GM12878 (cell line): ENCODE measurements around the gene MRGPRX3. TPM values are rescaled to one million over a fixed set of nuclear protein-coding genes. Genes with fewer than 3 reads are reported as not detected.

ENCODE experiments used
- ATAC-seq: fragments of 200-7000 bp; cut with Tn5 transposase; 3 replicates; pipeline ENCODE4 v1.9.1; 2020; ENCODE audit warnings: mild to moderate bottlenecking, moderate library complexity
- BruUV-seq: library from RNA; stranded (reverse); fragments of 400-500 nt; replicated peaks from 2 replicates; lab custom pipeline; 2021; lab: Mats Ljungman, UMichigan
- CTCF ChIA-PET: fragments of 300-600 bp; sonication (Branson Sonifier 250); formaldehyde crosslinking; extraction: SDS; loops from one replicate; lab custom pipeline; 2021; ENCODE audit warnings: inconsistent platforms; lab: Yijun Ruan, JAX
- POLR2A ChIA-PET: fragments of 350-600 bp; formaldehyde crosslinking; extraction: SDS; loops from one replicate; lab custom pipeline; 2021; ENCODE audit warnings: inconsistent platforms; lab: Charles Lee
- RAD21 ChIA-PET: fragments of 300-600 bp; sonication (Branson Sonifier 250); formaldehyde crosslinking; loops from one replicate; lab custom pipeline; 2023; ENCODE audit warnings: antibody characterized with exemption; ENCODE audit not compliant: unreplicated experiment; lab: Charles Lee
- SMC1A ChIA-PET: fragments of 300-600 bp; sonication (Branson Sonifier 250); formaldehyde crosslinking; loops from one replicate; lab custom pipeline; 2023; ENCODE audit not compliant: unreplicated experiment, uncharacterized antibody; lab: Charles Lee
- DNase-seq: peaks from one replicate; pipeline ENCODE4 v3.0.0-alpha.2; 2011; ENCODE audit warnings: low read depth, low spot score
- FAIRE-seq: peaks from 3 replicates; lab custom pipeline; 2011; peaks lifted over from hg19 to GRCh38; lab: Jason Lieb, UNC
- H2AFZ ChIP-seq: 2 replicates; pipeline ENCODE4 v1.6.0; 2011; ENCODE audit warnings: low read depth, low read length, control low read depth; ENCODE audit not compliant: control insufficient read depth
- H3K27ac ChIP-seq: 2 replicates; pipeline ENCODE4 v1.5.1; 2011; ENCODE audit warnings: control low read depth; ENCODE audit not compliant: control insufficient read depth, insufficient read depth
- H3K27me3 ChIP-seq, 2 experiments: replicated peaks in 1 of 2; 2 replicates each; pipeline versions ENCODE4 v1.6.0 to v1.6.1; 2011; ENCODE audit warnings: low read length in 1 of 2; ENCODE audit not compliant: control insufficient read depth in 2 of 2, insufficient read depth in 2 of 2
- H3K36me3 ChIP-seq, 2 experiments: 2 replicates each; pipeline ENCODE4 v1.5.1; 2011; ENCODE audit warnings: low read length in 1 of 2; ENCODE audit not compliant: control insufficient read depth in 2 of 2, insufficient read depth in 2 of 2
- H3K4me1 ChIP-seq: 2 replicates; pipeline ENCODE4 v1.6.1; 2011; ENCODE audit warnings: mild to moderate bottlenecking, low read length, moderate library complexity, mixed read lengths; ENCODE audit not compliant: control insufficient read depth, insufficient read depth
- H3K4me2 ChIP-seq: 2 replicates; pipeline ENCODE4 v1.6.0; 2011; ENCODE audit warnings: control low read depth; ENCODE audit not compliant: control insufficient read depth, insufficient read depth
- H3K4me3 ChIP-seq: fragments of 200-600 bp; sonication (generic); 2 replicates; pipeline ENCODE4 v1.5.1; 2016
- H3K79me2 ChIP-seq: 2 replicates; pipeline ENCODE4 v1.6.0; 2011; ENCODE audit warnings: low read length; ENCODE audit not compliant: control insufficient read depth, insufficient read depth
- H3K9ac ChIP-seq: 2 replicates; pipeline ENCODE4 v1.8.0; 2011; ENCODE audit warnings: low read length, control low read depth, mixed read lengths; ENCODE audit not compliant: control insufficient read depth, insufficient read depth
- H3K9me3 ChIP-seq: replicated peaks from 3 replicates; pipeline ENCODE4 v1.5.1; 2011; ENCODE audit warnings: mild to moderate bottlenecking, low read length; ENCODE audit not compliant: control insufficient read depth, insufficient read depth
- H4K20me1 ChIP-seq: 2 replicates; pipeline ENCODE4 v1.6.0; 2011; ENCODE audit not compliant: control insufficient read depth, insufficient read depth
- RELA ChIP-seq: fragments of 450-650 bp; IDR thresholded peaks from 2 replicates; pipeline ENCODE4 v1.8.0; 2014; ENCODE audit warnings: borderline replicate concordance; ENCODE audit not compliant: partially characterized antibody
- WGBS: methylation state at CpG from one replicate; pipeline ENCODE4 v1.1.6; 2016; ENCODE audit warnings: low lambda C conversion rate; ENCODE audit not compliant: insufficient replicate concordance, insufficient coverage; ENCODE audit errors: missing lambda C conversion rate; 5-methylcytosine and 5-hydroxymethylcytosine counted together
- in situ Hi-C: fragments of 300-500 bp; cut with MboI; formaldehyde crosslinking; loops from 9 replicates; pipeline ENCODE4 v1.14.3; 2018; ENCODE audit warnings: mixed read lengths
- intact Hi-C: fragments of 100-400 bp; cut with micrococcal nuclease; formaldehyde crosslinking; loops from one replicate; pipeline ENCODE4 v1.14.2; 2022; ENCODE audit not compliant: unreplicated experiment
- polyA plus RNA-seq, 11 experiments: library from polyadenylated mRNA; depleted of rRNA in 4 of 11; unstranded in 6 of 11; stranded (reverse) in 5 of 11; fragments of >200 nt; fragmentation: Nextera tagmentation in 4 of 11; fragmentation: Illumina TruSeq in 1 of 11; extraction: Ambion mirVana in 4 of 11; extraction: Trizol in 1 of 11; gene quantifications; 1 replicate in 1 of 11; 2 replicates in 10 of 11; pipeline versions ENCODE4 v1.2.1 to v1.2.3, GENCODE V29; 2011 to 2016; ENCODE audit warnings: inconsistent platforms in 2 of 11, missing spikeins in 2 of 11, low read depth in 1 of 11
- total RNA-seq, 4 experiments: library from RNA; depleted of rRNA in 3 of 4; stranded (reverse); fragments of >200 nt in 3 of 4; fragmentation: Illumina TruSeq in 1 of 4; extraction: Trizol in 1 of 4; gene quantifications; 2 replicates each; pipeline versions ENCODE4 v1.2.1 to v1.2.3, GENCODE V29; 2013 to 2021
- TF ChIP-seq, protein P1 (sequence below): fragments of 450-650 bp; IDR thresholded peaks from 2 replicates; pipeline ENCODE4 v1.6.1; 2016; ENCODE audit warnings: mild to moderate bottlenecking

MRGPRX3 gene
- total and polyA plus RNA-seq, 10 of the 15 experiments (the other 5 are each of a cell fraction or from before 2014, with no cell fraction given): not detected

DNA sequence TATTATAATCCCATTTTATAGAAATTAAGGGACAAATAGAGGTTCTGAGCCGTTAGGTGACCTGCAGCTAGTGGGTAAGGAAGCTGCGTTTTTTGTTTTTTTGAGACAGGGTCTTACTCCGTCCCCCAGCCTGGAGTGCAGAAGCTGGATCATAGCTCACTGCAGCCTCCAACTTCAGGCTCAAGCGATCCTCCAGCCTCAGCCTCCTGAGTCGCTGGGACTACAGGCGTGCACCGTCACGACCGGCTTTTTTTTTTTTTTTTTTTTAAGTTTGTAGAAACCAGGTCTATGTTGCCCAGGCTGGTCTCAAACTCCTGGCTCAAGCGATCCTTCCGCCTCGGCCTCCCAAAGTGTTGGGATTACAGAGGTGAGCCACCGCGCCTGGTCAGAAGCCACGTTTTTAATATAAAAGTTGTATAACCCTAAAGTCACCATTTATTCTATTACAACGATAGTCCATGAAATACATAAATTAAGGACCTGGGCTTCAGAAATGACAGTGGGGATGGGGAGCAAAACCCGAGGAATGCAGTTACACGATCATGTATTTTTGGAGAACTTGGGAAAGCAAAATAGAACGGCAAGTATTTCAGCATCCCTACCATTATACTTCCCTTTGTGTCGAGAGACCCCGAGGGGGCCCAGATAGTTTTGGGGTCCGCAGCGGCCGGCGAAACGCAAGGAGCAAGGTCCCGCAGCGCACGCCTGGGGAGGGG, 27.1 kb upstream of the MRGPRX3 start:
- intact Hi-C loops (no loop called here), in situ Hi-C loops (no loop called here)
- Histone ChIP-seq H3K9me3 (no peaks in the 10 kb centered on the region; the same call in 2 of the 3 replicates), H4K20me1 (no peaks in the 10 kb centered on the region), H3K9ac (peak overlapping the region; percentile 96), H3K4me1 (peaks cover 4% of the 10 kb centered on the region; the same call in 1 of the 2 replicates), H3K79me2 (peaks cover 20% of the 10 kb centered on the region), H3K4me2 (peak overlapping the region; percentile 82), H3K27ac (peak overlapping the region; percentile 68), H3K4me3 (peak overlapping the region; percentile 92)
- POLR2A ChIA-PET: interaction anchor here (0.6 to 0.9 kb wide), 3 partner anchors 30 to 92 kb away, joined by 3 read pairs; partner anchors contain the start of gene SERGEF
- ATAC-seq (no peak; the same call in 2 of the 3 replicates), DNase-seq (no peak), FAIRE-seq (no peak)
- CTCF ChIA-PET: interaction anchor here (0.7 to 6.4 kb wide), 16 partner anchors 9 to 626 kb away, joined by 3 to 59 read pairs (median 4); no protein-coding TSS in a partner anchor
- SMC1A ChIA-PET: interaction anchor here (1.1 to 3.3 kb wide), 9 partner anchors 10 to 264 kb away, joined by 3 to 23 read pairs (median 5); no protein-coding TSS in a partner anchor
- WGBS: 20% methylated on average over 29 of the region's 29 CpGs
- BruUV-seq: TSS peak; percentile 61
- RAD21 ChIA-PET: interaction anchor here (1.0 to 3.1 kb wide), 7 partner anchors 10 to 114 kb away, joined by 3 to 12 read pairs (median 5); no protein-coding TSS in a partner anchor
- no peak for TF ChIP-seq RELA
- TF ChIP-seq, protein P1, sequence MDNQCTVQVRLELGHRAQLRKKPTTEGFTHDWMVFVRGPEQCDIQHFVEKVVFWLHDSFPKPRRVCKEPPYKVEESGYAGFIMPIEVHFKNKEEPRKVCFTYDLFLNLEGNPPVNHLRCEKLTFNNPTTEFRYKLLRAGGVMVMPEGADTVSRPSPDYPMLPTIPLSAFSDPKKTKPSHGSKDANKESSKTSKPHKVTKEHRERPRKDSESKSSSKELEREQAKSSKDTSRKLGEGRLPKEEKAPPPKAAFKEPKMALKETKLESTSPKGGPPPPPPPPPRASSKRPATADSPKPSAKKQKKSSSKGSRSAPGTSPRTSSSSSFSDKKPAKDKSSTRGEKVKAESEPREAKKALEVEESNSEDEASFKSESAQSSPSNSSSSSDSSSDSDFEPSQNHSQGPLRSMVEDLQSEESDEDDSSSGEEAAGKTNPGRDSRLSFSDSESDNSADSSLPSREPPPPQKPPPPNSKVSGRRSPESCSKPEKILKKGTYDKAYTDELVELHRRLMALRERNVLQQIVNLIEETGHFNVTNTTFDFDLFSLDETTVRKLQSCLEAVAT: peak; percentile 32; the same call in 1 of the 2 replicates
- TF ChIP-seq, all 136 proteins: peak for 1
- Histone ChIP-seq H3K36me3 (peaks cover 0 to 10% of the 10 kb centered on the region in 2 experiments; a peak in 1 of 4 replicates), H2AFZ (peak overlapping the region; percentile 84), H3K27me3 (no peaks in the 10 kb centered on the region)
